HG03135 (cell line): Measurements from ENCODE around the gene HIP1.
A peak's percentile ranks its signal among the peaks of the same experiment; 100 is the strongest.
"Not testable (repeated sequence)": the region's sequence is repeated elsewhere in the genome, so short reads cannot be mapped to it uniquely, and the experiment has no call there.

Experiments used
- ATAC-seq: cut with Tn5 transposase; IDR thresholded peaks from one replicate; pipeline ENCODE4 v1.9.1; 2021; ENCODE audit warnings: mild to moderate bottlenecking, moderate library complexity; ENCODE audit not compliant: unreplicated experiment

The HIP1 gene

DNA sequence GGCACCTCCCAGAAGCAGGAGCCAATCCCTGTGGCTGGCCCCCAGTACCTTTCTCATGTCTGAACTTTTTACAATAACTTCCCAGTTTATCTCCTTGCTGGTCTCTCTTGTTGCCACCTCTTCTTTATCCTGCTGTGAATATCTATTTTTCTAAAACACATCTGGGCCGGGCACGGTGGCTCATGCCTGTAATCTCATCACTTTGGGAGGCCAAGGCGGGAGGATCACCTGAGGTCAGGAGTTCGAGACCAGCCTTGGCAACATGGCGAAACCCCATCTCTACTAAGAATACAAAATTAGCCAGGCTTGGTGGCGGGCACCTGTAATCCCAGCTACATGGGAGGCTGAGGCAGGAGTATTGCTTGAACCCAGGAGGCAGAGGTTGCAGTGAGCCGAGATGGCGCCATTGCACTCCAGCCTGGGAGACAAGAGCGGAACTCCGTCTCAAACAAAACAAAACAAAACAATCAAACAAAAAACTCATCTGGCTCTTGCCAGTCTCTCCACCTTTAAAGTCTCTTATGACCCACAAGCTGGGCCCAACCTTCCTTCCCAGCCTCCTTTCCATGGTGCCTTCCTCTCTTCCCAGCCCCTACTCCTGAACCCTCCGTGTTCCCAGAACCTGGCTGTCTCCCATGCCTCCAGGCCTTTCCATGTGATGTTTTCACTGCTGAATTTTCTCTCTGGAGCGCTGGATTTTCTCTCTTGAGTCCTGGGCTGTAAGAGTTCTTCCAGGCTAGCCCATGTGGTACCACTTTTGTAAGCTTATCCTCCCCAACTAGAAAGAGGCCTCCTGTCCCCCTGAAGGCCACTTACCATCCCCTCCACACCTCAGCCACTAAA, 51.3 kb downstream of the HIP1 start:
- ATAC-seq, result no peak

DNA sequence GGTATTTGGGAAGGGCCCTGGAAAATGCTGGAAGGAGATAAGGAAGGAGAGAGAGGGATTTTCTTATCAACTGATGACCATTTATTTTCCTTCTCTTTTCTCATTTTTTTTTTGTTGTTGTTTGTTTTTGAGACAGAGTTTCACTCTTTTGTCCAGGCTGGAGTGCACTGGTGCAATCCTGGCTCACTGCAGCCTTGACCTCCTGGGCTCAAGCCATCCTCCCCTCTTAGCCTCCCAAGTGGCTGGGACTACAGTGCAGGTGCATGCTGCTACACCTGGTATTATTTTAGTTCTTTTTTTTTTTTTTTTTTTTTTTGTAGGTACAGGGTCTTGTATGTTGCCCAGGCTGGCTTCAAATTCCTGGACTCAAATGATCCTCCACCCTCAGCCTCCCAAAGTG, 52.2 kb downstream of the HIP1 start:
- ATAC-seq, result no peak

DNA sequence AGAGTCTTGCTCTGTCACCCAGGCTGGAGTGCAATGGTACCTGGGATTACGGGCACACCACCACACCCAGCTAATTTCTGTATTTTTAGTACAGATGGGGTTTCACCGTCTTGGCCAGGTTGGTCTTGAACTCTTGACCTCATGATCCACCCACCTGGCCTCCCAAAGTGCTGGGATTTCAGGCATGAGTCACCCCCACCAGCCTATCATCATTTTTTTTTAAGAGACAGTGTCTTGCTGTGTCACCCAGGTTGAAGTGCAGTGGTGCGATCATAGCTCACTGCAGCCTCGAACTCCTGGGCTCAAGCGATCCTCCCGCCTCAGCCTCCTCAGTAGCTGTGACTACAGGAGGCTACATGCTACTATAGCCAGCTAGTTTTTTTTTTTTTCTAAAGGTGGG, 56.7 kb downstream of the HIP1 start:
- ATAC-seq, result not testable (repeated sequence)

DNA sequence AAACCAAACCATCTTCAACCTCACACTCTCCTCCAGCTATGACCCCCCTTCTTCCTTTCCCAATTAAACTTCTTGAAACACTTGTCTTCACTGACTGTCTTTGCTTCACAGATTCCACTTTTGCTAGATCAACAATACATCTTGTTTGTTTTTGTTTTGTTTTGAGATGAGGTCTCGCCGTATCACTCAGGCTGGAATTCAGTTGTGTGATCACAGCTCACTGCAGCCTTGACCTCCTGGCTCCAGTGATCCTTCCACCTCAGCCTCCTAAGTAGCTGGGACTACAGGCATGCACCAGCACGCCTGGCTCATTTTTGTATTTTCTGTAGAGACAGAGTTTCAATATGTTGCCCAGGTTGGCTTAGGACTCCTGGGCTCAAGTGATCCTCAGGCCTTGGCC, 59.7 kb downstream of the HIP1 start:
- no peak for ATAC-seq

DNA sequence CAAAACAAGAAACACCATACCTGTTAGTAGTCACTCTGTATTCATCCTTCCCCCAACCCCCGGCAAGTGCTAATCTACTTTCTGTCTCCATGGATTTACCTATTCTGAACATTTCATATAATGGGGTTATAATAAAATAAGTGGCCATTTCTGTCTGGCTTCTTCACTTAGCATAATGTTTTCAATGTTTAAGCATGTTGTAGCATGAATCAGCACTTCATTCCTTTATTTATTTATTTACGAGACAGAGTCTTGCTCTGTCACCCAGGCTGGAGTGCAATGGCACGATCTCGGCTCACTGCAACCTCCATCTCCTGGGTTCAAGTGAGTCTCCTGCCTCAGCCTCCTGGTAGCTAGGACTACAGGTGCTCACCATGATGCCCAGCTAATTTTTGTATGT, 69.2 kb downstream of the HIP1 start:
- no peak for ATAC-seq

DNA sequence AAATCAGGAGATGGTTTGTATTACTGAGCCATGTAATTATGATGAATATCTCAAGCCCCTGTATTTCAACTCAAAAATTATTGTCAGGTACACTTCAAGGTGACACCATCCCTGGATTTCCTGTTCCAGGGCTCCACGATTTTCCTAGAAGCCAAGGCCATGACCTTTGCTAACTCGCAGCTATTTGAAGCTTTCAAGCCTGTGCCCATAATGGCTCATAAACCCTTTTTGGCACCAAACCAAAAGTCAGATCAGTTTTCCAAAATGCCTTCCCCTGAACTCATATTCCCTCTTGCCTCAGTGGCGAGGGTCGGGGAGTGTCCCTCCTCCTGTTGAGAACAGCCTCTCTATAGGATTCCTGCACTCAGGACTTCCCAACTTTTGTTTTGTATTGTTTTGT, 70.8 kb downstream of the HIP1 start:
- no peak for ATAC-seq

DNA sequence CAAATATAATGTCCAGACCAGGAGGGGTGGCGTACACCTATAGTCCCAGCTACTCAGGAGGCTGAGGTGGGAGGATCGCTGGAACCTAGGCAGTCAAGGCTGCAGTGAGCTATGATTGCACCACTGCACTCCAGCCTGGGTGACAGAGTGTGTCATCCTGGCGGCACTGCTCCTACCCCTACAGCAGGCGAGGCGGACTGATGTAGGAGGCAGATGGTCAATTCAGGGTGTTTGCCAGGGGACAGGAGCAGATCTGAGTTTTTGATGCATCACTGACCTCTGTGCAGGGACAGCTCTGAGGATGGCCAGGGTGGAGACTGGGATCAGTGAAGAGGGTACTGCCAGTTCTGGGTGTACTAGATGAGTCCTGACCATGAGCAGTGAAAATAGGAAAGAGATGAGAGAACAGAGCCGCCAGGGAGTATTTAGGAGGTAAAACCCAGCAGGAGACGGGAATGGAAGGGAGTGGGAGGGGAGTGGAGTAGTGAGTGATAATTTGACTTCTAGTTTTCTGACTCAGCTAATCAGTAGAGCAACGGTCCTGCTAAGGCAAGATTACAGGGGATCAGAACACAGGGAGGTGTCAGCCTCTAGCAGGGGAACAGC, 75.3 kb downstream of the HIP1 start:
- peak; percentile 42 for ATAC-seq

DNA sequence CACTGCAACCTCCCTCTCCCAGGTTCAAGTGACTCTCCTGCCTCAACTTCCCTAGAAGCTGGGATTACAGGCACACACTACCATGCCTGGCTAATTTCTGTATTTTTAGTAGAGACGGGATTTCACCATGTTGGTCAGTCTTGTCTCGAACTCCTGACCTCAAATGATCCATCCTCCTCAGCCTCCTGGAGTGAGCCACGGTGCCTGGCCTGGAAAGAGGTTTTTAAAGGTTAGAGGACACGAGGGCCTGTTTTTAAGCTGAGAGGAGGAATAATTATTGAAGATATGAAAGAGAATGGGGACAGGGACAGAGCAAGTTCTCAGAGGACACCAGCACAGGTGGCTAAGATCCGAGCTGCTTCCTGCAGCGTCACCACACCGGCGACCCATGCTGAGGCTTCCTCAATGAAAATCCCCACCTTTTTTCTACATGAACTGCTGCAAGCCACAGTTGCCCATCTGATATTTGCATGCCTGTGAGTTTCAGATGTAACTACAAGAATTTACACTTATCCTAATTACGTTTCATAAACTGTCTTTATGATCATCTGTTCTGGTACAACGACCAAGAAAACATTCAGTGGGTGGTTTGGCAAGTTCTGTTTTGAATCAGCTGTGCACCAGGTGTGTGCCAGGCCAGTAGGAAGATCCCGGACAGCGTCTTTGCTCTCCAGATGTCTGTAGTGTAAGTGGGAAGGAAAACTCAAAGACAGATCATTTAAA, 76.0 kb downstream of the HIP1 start:
- ATAC-seq, result peak; percentile 75

DNA sequence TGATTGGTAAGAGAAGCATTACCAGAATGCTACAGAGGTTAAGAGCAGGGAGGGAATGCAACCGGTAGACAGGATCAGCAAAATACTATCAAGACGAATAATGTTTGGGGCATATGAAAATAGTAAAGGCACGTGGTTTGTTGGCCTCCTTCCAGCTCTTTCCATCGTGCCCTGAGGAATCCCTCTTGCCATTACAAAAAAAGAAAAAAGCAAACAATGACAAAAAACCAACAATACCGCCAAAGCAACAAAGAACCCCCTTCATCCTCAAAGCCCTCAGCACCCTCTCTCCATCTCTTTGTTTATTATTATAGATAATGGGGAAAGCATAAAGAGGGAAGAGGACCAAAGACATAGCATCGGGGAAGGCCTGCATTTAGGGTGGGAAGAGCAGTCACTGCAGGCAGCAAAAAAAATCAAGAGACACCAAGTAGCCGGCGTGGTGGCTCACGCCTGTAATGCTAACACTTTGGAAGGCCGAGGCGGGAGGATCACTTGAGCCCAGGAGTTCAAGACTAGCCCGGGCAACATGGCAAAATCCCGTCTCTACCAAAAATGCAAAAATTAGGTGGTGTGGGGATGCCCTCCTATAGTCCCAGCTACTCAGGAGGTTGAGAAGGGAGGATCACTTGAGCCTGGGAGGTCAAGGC, 78.0 kb downstream of the HIP1 start:
- no peak for ATAC-seq

DNA sequence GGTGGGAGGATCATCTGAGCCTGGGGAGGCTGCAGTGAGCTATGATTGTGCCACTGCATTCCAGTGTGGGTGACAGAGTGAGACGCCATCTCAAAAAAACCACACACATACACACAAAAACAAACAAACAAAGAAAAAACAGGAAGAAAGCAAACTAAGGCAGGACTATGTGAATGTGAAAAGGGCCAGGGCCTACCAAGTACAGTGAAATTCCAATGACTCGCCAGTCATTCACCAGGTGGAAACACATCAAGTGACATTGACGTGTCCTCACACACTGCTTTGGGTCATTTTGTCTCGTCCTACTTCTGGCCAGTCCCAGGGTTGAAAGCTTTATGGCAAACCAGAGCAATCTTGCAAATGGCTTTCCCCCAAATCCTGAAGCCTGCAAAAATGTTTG, 79.9 kb downstream of the HIP1 start:
- no peak for ATAC-seq

DNA sequence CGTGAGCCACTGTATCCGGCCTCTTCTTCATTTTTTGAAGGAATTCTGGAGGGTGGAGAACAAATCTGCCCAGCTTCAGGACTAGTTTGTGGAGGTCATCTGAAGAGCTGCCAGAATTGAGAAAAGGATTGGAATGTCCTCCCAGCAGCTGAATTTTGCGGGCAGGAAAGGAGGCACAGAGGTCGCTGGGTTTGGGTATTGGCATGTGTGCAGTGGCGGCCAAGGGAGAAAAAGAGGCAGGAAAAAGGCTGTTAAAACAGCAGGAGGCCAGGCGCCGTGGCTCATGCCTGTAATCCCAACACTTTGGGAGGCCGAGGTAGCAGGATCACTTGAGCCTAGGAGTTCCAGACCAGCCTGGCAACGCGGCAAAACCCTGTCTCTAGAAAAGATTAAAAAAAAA, 80.4 kb downstream of the HIP1 start:
- ATAC-seq, result no peak

DNA sequence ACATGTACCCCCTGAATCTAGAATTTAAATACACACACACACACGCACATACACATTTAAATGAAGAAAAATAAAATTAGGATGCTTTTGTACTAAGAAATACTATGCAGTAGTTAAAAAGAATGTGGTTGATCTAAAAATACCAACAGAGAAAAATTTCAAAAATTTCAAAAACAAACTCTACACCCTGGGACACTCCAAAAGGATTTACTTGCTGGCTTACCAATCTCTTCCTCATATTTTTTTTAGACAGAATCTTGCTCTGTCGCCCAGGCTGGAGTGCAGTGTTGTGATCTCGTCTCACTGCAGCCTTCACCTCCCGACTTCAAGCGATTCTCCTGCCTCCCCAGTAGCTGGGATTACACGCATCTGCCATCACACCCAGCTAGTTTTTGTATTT, 80.9 kb downstream of the HIP1 start:
- ATAC-seq, result no peak

DNA sequence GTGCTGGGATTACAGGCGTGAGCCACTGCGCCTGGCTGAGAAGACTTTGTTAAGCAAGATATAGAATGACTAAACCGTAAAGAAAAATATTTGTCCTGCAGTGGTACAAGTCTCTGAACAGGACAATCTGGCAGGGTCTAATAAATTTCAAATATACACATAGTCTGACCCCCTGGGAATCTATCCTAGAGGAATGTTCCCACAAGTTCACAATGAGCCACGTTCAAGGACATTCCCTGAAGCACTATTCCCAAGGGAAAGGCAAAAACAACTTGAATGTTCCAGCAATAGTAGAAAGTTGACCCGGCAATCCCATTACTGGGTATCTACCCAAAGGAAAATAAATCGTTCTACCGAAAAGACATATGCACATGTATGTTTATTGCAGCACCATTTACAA, 82.0 kb downstream of the HIP1 start:
- no peak for ATAC-seq

DNA sequence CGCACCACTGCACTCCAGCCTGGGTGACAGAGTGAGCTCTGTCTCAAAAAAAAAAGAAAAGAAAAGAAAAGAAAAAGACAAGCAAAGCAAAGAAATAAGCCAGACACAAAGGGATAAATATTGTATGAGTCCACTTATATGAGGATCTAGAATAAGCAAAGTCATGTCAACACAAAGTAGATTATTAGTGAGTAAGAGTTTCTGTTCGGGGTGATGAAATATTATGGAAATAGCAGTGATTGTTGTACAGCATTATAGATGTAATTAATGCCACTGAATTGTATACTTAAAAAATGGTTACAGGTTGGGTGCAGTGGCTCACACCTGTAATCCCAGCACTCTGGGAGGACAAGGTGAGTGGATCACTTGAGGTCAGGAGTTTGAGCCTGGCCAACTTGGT, 83.2 kb downstream of the HIP1 start:
- ATAC-seq, result no peak

DNA sequence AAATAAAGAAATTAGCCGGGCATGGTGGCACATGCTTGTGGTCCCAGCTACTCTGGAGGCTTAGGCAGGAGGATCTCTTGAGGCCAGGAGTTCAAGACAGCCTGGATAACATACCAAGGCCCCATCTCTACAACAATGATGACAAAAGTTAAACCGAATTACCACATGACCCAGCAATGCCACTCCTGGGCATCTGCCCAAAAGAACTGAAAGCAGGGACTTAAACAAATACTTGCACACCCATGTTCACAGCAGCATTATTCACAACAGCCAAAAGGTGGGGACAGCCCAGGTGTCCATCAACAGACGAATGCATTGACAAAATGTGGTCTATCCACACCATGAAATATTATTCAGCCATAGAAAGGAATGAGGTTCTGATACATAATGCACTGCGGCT, 83.9 kb downstream of the HIP1 start:
- ATAC-seq, result no peak

DNA sequence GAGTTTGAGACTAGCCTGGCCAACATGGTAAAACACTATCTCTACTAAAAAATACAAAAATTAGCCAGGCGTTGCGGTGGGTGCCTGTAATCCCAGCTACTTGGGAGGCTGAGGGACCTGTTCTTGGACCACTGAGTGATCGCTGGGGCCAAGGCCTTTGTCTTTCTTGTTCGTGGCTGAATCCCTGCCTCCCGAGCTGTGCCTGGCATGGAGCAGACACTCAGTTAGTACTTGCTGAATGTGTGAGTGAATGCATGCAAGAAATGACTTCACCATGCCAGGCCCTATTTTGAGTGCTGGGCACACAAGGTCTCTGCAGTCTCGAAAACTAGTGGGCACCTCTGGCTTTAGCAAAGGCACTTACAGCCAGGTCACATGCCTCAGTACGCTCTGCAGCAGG, 85.1 kb downstream of the HIP1 start:
- ATAC-seq, result no peak

DNA sequence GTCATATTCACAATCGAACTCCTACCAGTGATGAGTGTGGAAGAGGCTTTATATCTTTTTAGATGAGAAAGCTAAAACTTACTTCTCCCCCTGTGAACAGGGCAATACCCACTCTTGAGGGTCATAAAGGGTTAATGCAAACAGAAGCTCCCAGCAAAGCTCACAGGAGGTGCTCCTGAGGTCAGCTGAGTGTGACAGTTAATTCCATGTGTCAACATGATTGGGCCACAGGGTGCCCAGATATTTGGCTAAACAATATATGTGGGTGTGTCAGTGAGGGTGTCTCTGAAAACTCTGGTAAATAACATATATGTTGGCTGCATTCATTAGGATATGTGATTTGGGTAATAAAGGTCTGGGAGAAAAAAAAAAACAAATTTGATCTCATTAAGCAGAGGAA, 86.0 kb downstream of the HIP1 start:
- ATAC-seq, result no peak

DNA sequence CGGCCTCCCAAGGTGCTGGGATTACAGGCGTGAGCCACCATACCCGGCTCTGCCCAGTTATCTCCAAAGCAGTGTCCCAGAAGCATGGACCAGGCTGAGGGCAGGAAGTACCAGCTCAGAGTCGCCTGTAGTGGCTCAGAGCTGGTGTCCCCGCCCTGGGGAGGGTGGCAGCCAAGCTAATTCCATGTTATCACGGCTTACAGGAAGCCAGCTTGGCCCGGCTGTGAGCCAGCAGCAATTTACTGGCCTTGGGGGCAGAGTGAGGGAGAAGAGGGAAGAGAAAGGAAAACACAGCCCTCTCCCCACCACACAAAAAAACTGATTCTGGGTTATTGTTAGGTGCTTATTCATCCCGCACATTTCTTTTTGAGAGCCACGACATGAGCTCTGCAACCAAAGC, 88.1 kb downstream of the HIP1 start:
- no peak for ATAC-seq

DNA sequence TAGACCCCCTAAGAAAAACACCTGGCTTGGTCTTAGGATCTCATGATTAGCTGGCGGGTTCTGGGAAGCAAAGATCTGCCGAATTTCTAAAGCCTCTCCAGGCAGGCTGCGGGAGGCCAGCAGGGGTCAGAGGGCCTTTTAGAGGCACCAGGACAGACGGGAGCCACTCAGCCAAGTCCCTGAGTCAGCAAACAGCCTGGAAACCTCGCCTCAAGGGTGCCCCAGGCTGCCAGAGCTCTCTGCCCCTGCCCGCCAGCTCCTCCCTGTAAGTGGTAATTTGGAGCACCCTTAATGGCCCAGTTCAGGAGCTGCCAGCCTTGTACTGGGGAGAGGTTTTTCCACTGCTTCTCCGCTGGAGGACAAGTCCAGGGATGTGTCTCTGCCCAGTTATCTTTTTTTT, 88.7 kb downstream of the HIP1 start:
- ATAC-seq, result no peak

DNA sequence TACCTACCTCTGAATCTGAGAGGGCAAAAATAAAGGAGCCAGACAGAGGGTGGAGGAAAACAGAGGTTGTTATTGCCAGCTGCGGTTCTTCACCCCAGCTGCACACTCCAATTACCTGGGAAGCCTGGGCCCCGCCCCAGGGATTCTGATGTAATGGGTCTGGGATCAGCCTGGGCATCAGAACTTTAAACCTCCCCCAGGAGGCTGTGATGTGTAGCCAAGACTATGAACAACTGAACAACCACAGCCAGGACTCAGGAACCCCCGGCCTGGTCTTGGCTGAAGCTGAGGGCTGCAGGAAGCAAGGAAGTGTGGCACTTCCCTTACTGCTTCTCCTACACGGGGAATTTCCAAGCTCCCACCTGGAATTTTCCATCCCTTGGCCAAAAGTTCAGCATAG, 89.3 kb downstream of the HIP1 start:
- ATAC-seq, result no peak

DNA sequence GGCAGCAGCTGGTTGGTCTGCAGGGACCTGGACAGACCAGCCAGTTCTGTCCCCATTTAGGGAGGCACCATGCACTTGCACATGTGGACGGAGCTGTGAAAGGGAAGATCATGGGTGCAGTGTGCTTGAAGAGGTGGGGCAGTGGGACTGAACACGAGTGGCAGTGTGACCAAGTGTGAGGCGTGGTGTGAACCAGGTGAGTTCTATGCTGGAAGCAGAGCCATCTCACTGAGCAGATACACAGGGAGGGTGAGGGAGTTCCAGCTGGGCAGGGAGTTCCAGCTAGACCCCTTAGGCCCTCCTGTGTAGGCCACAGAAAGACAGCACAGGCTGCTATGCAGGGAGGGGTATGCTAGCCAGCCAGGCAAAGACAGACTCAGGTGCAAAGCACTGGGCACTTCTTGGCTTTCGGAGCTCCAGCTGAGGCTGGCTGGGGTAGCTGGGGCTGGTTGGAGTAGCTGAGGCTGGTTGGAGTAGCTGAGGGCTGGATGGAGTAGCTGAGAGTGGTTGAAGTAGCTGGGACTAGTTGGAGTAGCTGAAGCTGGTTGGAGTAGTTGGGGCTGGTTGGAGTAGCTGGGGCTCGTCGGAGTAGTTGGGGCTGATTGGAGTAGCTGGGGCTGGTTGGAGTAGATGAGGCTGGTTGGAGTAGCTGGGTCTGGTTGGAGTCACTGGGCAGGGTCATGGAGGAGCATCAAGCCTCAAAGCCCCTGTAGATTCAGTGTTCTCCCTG, 90.9 kb downstream of the HIP1 start:
- ATAC-seq, result no peak
